ENCODE data around the gene YIF1B. TPM values are rescaled to one million over a fixed set of nuclear protein-coding genes. Genes with fewer than 3 reads are reported as not detected.

Gene YIF1B
- total and polyA plus RNA-seq, 2 donors (not counting 3 experiments of a cell fraction or from before 2014, with no cell fraction given): 85.8 to 249 TPM

- dilution Hi-C loops (cut with MboI; ENCODE audit: extremely low pct_ligation_motif_present, low sequenced_read_pairs): no loop called here
- Histone ChIP-seq H3K9me3 (replicated peaks; ENCODE audit: control insufficient read depth, insufficient read depth, low read length) (no peaks in the 10 kb centered on the region), H2AFZ (ENCODE audit: low read depth, low read length) (no peak overlapping the region), H4K20me1 (replicated peaks; ENCODE audit: control insufficient read depth, extremely low read depth, insufficient read depth, low read length) (no peaks in the 10 kb centered on the region), H3K4me2 (ENCODE audit: insufficient read depth, low read length) (no peak overlapping the region), H3K4me3 (replicated peaks in 1 of 3; ENCODE audit: insufficient read depth in 1 of 3, low read depth in 1 of 3, low read length in 3 of 3) (no peak overlapping the region), H3K79me2 (ENCODE audit: control insufficient read depth, insufficient read depth, low read length) (no peaks in the 10 kb centered on the region), H3K27ac (ENCODE audit: insufficient read depth, low read depth, low read length) (no peak overlapping the region), H3K36me3 (ENCODE audit: control insufficient read depth in 2 of 2, extremely low read depth in 1 of 2, insufficient read depth in 2 of 2, low read length in 2 of 2) (no peaks in the 10 kb centered on the region), H3K9me1 (replicated peaks; ENCODE audit: control insufficient read depth, extremely low read depth, insufficient read depth, low read length) (no peaks in the 10 kb centered on the region), H3K27me3 (ENCODE audit: control insufficient read depth in 2 of 2, insufficient read depth in 2 of 2, low read length in 2 of 2) (no peaks in the 10 kb centered on the region), H3K9ac (replicated peaks; ENCODE audit: extremely low read depth, insufficient read depth, low read length) (no peak overlapping the region), H3K4me1 (ENCODE audit: control insufficient read depth, extremely low read depth, insufficient read depth, low read length) (peaks cover 3% of the 10 kb centered on the region)
- TF ChIP-seq POLR2A (IDR thresholded peaks at IDR 0.05; ENCODE audit: low read depth, low read length) (no peak), MAX (IDR thresholded peaks at IDR 0.05; ENCODE audit: insufficient read depth, insufficient read length) (no peak), MYC (IDR thresholded peaks at IDR 0.05; ENCODE audit: low read depth, low read length) (no peak), FOS (IDR thresholded peaks at IDR 0.05; ENCODE audit: borderline replicate concordance, insufficient read depth, low read length) (no peak)
- BruUV-seq (replicated peaks): no TSS peak
- intact Hi-C loops (cut with micrococcal nuclease): no loop called here
- FAIRE-seq: no peak
- no peak for DNase-seq (ENCODE audit: low read depth, low spot score)
- CTCF ChIA-PET: no interaction called here
- POLR2A ChIA-PET: no interaction called here
These were observed 28.1 kb downstream of the YIF1B start for GRCh38 chr19:38287604-38288003.

GRCh38 chr19:38285567-38285966 is 30.2 kb downstream of the YIF1B start:
- no peaks in the 10 kb centered on the region for H3K36me3 ChIP-seq (ENCODE audit: control insufficient read depth in 2 of 2, extremely low read depth in 1 of 2, insufficient read depth in 2 of 2, low read length in 2 of 2)
- intact Hi-C loops (cut with micrococcal nuclease): no loop called here
- H3K4me1 ChIP-seq (ENCODE audit: control insufficient read depth, extremely low read depth, insufficient read depth, low read length): peaks cover 3% of the 10 kb centered on the region
- H3K27ac ChIP-seq (ENCODE audit: insufficient read depth, low read depth, low read length): no peak overlapping the region
- TF ChIP-seq POLR2AphosphoS5 (IDR thresholded peaks at IDR 0.05; ENCODE audit: insufficient read depth, low read depth, low read length) (no peak), EZH2 (IDR thresholded peaks at IDR 0.05; ENCODE audit: borderline replicate concordance, low read depth, low read length, severe bottlenecking) (no peak), FOS (IDR thresholded peaks at IDR 0.05; ENCODE audit: borderline replicate concordance, insufficient read depth, low read length) (no peak), JUN (IDR thresholded peaks at IDR 0.05; ENCODE audit: borderline replicate concordance, insufficient read depth, insufficient read length, low read depth) (no peak), MYC (IDR thresholded peaks at IDR 0.05; ENCODE audit: low read depth, low read length) (no peak), MAX (IDR thresholded peaks at IDR 0.05; ENCODE audit: insufficient read depth, insufficient read length) (no peak), CTCF (IDR thresholded peaks at IDR 0.05; ENCODE audit: extremely low read depth in 1 of 2, insufficient read depth in 1 of 2, low read depth in 1 of 2, low read length in 2 of 2) (no peak), POLR2A (IDR thresholded peaks at IDR 0.05; ENCODE audit: low read depth, low read length) (no peak), GATA2 (IDR thresholded peaks at IDR 0.05; ENCODE audit: insufficient read depth, insufficient read length, low read depth, low read length) (no peak)
- no peak overlapping the region for H3K4me3 ChIP-seq (replicated peaks in 1 of 3; ENCODE audit: insufficient read depth in 1 of 3, low read depth in 1 of 3, low read length in 3 of 3)
- H2AFZ ChIP-seq (ENCODE audit: low read depth, low read length): no peak overlapping the region
- no TSS peak for BruUV-seq (replicated peaks)
- dilution Hi-C loops (cut with MboI; ENCODE audit: extremely low pct_ligation_motif_present, low sequenced_read_pairs): no loop called here
- CTCF ChIA-PET: interaction anchor here (1.1 to 1.6 kb wide), 3 partner anchors 20 to 50 kb away, joined by 3 to 6 read pairs (median 4); partner anchors contain the start of gene CATSPERG
- no peaks in the 10 kb centered on the region for H3K27me3 ChIP-seq (ENCODE audit: control insufficient read depth in 2 of 2, insufficient read depth in 2 of 2, low read length in 2 of 2)
- DNase-seq (ENCODE audit: low read depth, low spot score) (no peak), FAIRE-seq (no peak)
- no peaks in the 10 kb centered on the region for H4K20me1 ChIP-seq (replicated peaks; ENCODE audit: control insufficient read depth, extremely low read depth, insufficient read depth, low read length)
- H3K4me2 ChIP-seq (ENCODE audit: insufficient read depth, low read length): no peak overlapping the region
- no peaks in the 10 kb centered on the region for H3K9me3 ChIP-seq (replicated peaks; ENCODE audit: control insufficient read depth, insufficient read depth, low read length)
- POLR2A ChIA-PET: no interaction called here
- no peaks in the 10 kb centered on the region for H3K9me1 ChIP-seq (replicated peaks; ENCODE audit: control insufficient read depth, extremely low read depth, insufficient read depth, low read length)
- H3K9ac ChIP-seq (replicated peaks; ENCODE audit: extremely low read depth, insufficient read depth, low read length): no peak overlapping the region
- H3K79me2 ChIP-seq (ENCODE audit: control insufficient read depth, insufficient read depth, low read length): no peaks in the 10 kb centered on the region
